HepG2 (cell line): ENCODE data around the gene DYNLT2B.
"Not testable (repeated sequence)": the region's sequence is repeated elsewhere in the genome, so short reads cannot be mapped to it uniquely, and the experiment has no call there.

ENCODE experiments used
- CTCF ChIP-seq: sonication (generic); formaldehyde crosslinking; IDR thresholded peaks from 2 replicates; pipeline ENCODE4 v1.5.0; 2020; ENCODE audit warnings: mild to moderate bottlenecking, missing genetic modification reagents, moderate library complexity
- GABPA ChIP-seq, 2 experiments: IDR thresholded peaks; 2 replicates each; pipeline ENCODE4 v1.6.1; 2011 to 2016; ENCODE audit warnings: low read depth in 2 of 2, low read length in 1 of 2, missing biosample characterization in 1 of 2, missing genetic modification characterization in 1 of 2
- KLF16 ChIP-seq, 2 experiments: sonication (generic) in 1 of 2; formaldehyde crosslinking in 1 of 2; IDR thresholded peaks; 2 replicates each; pipeline versions ENCODE4 v1.6.1 to v1.8.0; 2016 to 2023; ENCODE audit warnings: missing genetic modification reagents in 2 of 2, missing compliant biosample characterization in 1 of 2
- NCOA2 ChIP-seq: sonication (generic); formaldehyde crosslinking; IDR thresholded peaks from 2 replicates; pipeline ENCODE4 v1.8.0; 2022; ENCODE audit warnings: inconsistent platforms
- POLR2A ChIP-seq, 2 experiments: IDR thresholded peaks; 2 replicates each; pipeline ENCODE4 v1.6.1; 2011; ENCODE audit warnings: low read depth in 2 of 2, low read length in 2 of 2, mild to moderate bottlenecking in 1 of 2, moderate library complexity in 1 of 2; ENCODE audit not compliant: insufficient read depth in 1 of 2
- SMAD1 ChIP-seq: sonication (generic); formaldehyde crosslinking; IDR thresholded peaks from 2 replicates; pipeline ENCODE4 v1.4.0; 2020; ENCODE audit warnings: missing genetic modification reagents, low read depth, mild to moderate bottlenecking, borderline replicate concordance
- ZC3H4 ChIP-seq: sonication (generic); formaldehyde crosslinking; IDR thresholded peaks from 2 replicates; pipeline ENCODE4 v1.4.0; 2020; ENCODE audit warnings: missing genetic modification reagents, borderline replicate concordance
- ZFP36L1 ChIP-seq: sonication (generic); formaldehyde crosslinking; IDR thresholded peaks from 2 replicates; pipeline ENCODE4 v1.8.0; 2022; ENCODE audit warnings: mild to moderate bottlenecking, missing genetic modification reagents, moderate library complexity
- ZNF10 ChIP-seq: sonication (generic); formaldehyde crosslinking; IDR thresholded peaks from 2 replicates; pipeline ENCODE4 v1.4.0; 2020; ENCODE audit warnings: mild to moderate bottlenecking, low read depth, missing genetic modification reagents, borderline replicate concordance
- ZSCAN20 ChIP-seq: sonication (generic); formaldehyde crosslinking; IDR thresholded peaks from 2 replicates; pipeline ENCODE4 v1.4.0; 2020; ENCODE audit warnings: missing genetic modification reagents, mild to moderate bottlenecking, borderline replicate concordance

GRCh38 chr3:196343917-196344316 lies 25.9 kb upstream of the DYNLT2B start:
- TF ChIP-seq ZSCAN20; ZNF10 (CRISPR knock-in tag); ZC3H4 (CRISPR knock-in tag); GABPA (IDR thresholded peaks at IDR 0.05; ENCODE audit: low read depth, low read length); GABPA (CRISPR knock-in tag; IDR thresholded peaks at IDR 0.05; ENCODE audit: low read depth); CTCF (CRISPR knock-in tag); ZFP36L1; KLF16 (CRISPR knock-in tag; IDR thresholded peaks at IDR 0.05); NCOA2 (CRISPR knock-in tag); POLR2A (IDR thresholded peaks at IDR 0.05; ENCODE audit: insufficient read depth in 1 of 2, low read depth in 2 of 2, low read length in 2 of 2); SMAD1: not testable (repeated sequence)
